ENCODE results near the gene EYA2. TPM values are rescaled to one million over a fixed set of nuclear protein-coding genes. Genes with fewer than 3 reads are reported as not detected.

EYA2 gene
- total RNA-seq, 1 experiment from 2014 or later: not detected

GRCh38 chr20:47143657-47144056, 249.0 kb downstream of the EYA2 start:
- Mint-ChIP-seq H3K27me3 (ENCODE audit: insufficient read depth, unreplicated experiment) (no peaks in the 10 kb centered on the region), H3K4me1 (ENCODE audit: insufficient read depth, unreplicated experiment) (peaks cover 28% of the 10 kb centered on the region), H3K27ac (ENCODE audit: low read depth, unreplicated experiment) (no peak overlapping the region), H3K36me3 (ENCODE audit: insufficient read depth, unreplicated experiment) (no peaks in the 10 kb centered on the region), H3K9me3 (ENCODE audit: unreplicated experiment) (no peaks in the 10 kb centered on the region), H3K4me3 (ENCODE audit: unreplicated experiment) (no peak overlapping the region)
- TF ChIP-seq CTCF (IDR thresholded peaks at IDR 0.05; ENCODE audit: unreplicated experiment): no peak
- POLR2A ChIA-PET: interaction anchor here (12.1 kb wide), 1 partner anchor 18 kb away, joined by 188 read pairs; no protein-coding TSS in a partner anchor
- CTCF ChIA-PET: interaction anchor here (0.6 to 1.2 kb wide), 3 partner anchors 23 to 392 kb away, joined by 3 read pairs; no protein-coding TSS in a partner anchor
- DNase-seq (ENCODE audit: unreplicated experiment): no peak
- intact Hi-C loops (cut with micrococcal nuclease): no loop called here
- no TSS peak for BruUV-seq (replicated peaks)

- no peaks in the 10 kb centered on the region for H3K36me3 Mint-ChIP-seq (ENCODE audit: insufficient read depth, unreplicated experiment)
- no peaks in the 10 kb centered on the region for H3K27me3 Mint-ChIP-seq (ENCODE audit: insufficient read depth, unreplicated experiment)
- intact Hi-C loops (cut with micrococcal nuclease): no loop called here
- ChIA-PET CTCF (no interaction called here), POLR2A (no interaction called here)
- no peak for DNase-seq (ENCODE audit: unreplicated experiment)
- no peak overlapping the region for H3K27ac Mint-ChIP-seq (ENCODE audit: low read depth, unreplicated experiment)
- peaks cover 28% of the 10 kb centered on the region for H3K4me1 Mint-ChIP-seq (ENCODE audit: insufficient read depth, unreplicated experiment)
- H3K4me3 Mint-ChIP-seq (ENCODE audit: unreplicated experiment): no peak overlapping the region
- no peak for TF ChIP-seq CTCF (IDR thresholded peaks at IDR 0.05; ENCODE audit: unreplicated experiment)
- no TSS peak for BruUV-seq (replicated peaks)
- no peaks in the 10 kb centered on the region for H3K9me3 Mint-ChIP-seq (ENCODE audit: unreplicated experiment)
These were observed 249.8 kb downstream of the EYA2 start for GRCh38 chr20:47144463-47144862.

GRCh38 chr20:47146686-47147085, 252.0 kb downstream of the EYA2 start:
- Mint-ChIP-seq H3K4me1 (ENCODE audit: insufficient read depth, unreplicated experiment) (peaks cover 12% of the 10 kb centered on the region), H3K27me3 (ENCODE audit: insufficient read depth, unreplicated experiment) (no peaks in the 10 kb centered on the region), H3K4me3 (ENCODE audit: unreplicated experiment) (no peak overlapping the region), H3K27ac (ENCODE audit: low read depth, unreplicated experiment) (no peak overlapping the region), H3K36me3 (ENCODE audit: insufficient read depth, unreplicated experiment) (no peaks in the 10 kb centered on the region), H3K9me3 (ENCODE audit: unreplicated experiment) (no peaks in the 10 kb centered on the region)
- intact Hi-C loops (cut with micrococcal nuclease): no loop called here
- CTCF ChIA-PET: no interaction called here
- peak; percentile 13 for DNase-seq (ENCODE audit: unreplicated experiment)
- TF ChIP-seq CTCF (IDR thresholded peaks at IDR 0.05; ENCODE audit: unreplicated experiment): no peak
- POLR2A ChIA-PET: interaction anchor here (1.0 kb wide), 1 partner anchor 21 kb away, joined by 6 read pairs; no protein-coding TSS in a partner anchor
- BruUV-seq (replicated peaks): no TSS peak

- POLR2A ChIA-PET: interaction anchor here (0.6 to 1.6 kb wide), 2 partner anchors 10 to 376 kb away, joined by 3 to 4 read pairs; no protein-coding TSS in a partner anchor
- no peak for DNase-seq (ENCODE audit: unreplicated experiment)
- no peak for TF ChIP-seq CTCF (IDR thresholded peaks at IDR 0.05; ENCODE audit: unreplicated experiment)
- Mint-ChIP-seq H3K36me3 (ENCODE audit: insufficient read depth, unreplicated experiment) (no peaks in the 10 kb centered on the region), H3K4me1 (ENCODE audit: insufficient read depth, unreplicated experiment) (peaks cover 6% of the 10 kb centered on the region), H3K4me3 (ENCODE audit: unreplicated experiment) (no peak overlapping the region), H3K27me3 (ENCODE audit: insufficient read depth, unreplicated experiment) (no peaks in the 10 kb centered on the region), H3K27ac (ENCODE audit: low read depth, unreplicated experiment) (no peak overlapping the region), H3K9me3 (ENCODE audit: unreplicated experiment) (no peaks in the 10 kb centered on the region)
- CTCF ChIA-PET: interaction anchor here (0.6 to 1.1 kb wide), 4 partner anchors 8 to 433 kb away, joined by 3 to 5 read pairs (median 3); no protein-coding TSS in a partner anchor
- no TSS peak for BruUV-seq (replicated peaks)
- intact Hi-C loops (cut with micrococcal nuclease): no loop called here
These were observed 253.4 kb downstream of the EYA2 start for GRCh38 chr20:47148059-47148458.

Data from MCF 10A (cell line).